IMR-90 (cell line): Measurements from ENCODE around the gene NEDD1. TPM values are rescaled to one million over a fixed set of nuclear protein-coding genes. Genes with fewer than 3 reads are reported as not detected.

Experiments
- ATAC-seq: fragments of 200-7000 bp; cut with Tn5 transposase; 2 replicates; pipeline ENCODE4 v1.9.1; 2020; ENCODE audit warnings: low read depth, mild to moderate bottlenecking, moderate library complexity
- BruUV-seq: library from RNA; stranded (reverse); fragments of 400-500 nt; replicated peaks from 2 replicates; lab custom pipeline; 2021; lab: Mats Ljungman, UMichigan
- CTCF ChIA-PET: fragments of 300-600 bp; formaldehyde crosslinking; extraction: SDS; loops from one replicate; lab custom pipeline; 2021; ENCODE audit warnings: antibody characterized with exemption; lab: Yijun Ruan, JAX
- POLR2A ChIA-PET: fragments of 300-600 bp; sonication (Branson Sonifier 250); formaldehyde crosslinking; loops from one replicate; lab custom pipeline; 2022; ENCODE audit warnings: antibody characterized with exemption; ENCODE audit not compliant: unreplicated experiment; lab: Charles Lee
- DNase-seq: peaks from one replicate; pipeline ENCODE4 v3.0.0; 2013
- H2AFZ ChIP-seq: replicated peaks from 2 replicates; pipeline ENCODE3; 2013; ENCODE audit warnings: low read length, mild to moderate bottlenecking; ENCODE audit not compliant: poor library complexity
- H2AK5ac ChIP-seq: 2 replicates; pipeline ENCODE4 v1.6.1; 2013; ENCODE audit warnings: low read depth, low read length, inconsistent platforms
- H2AK9ac ChIP-seq: replicated peaks from 2 replicates; pipeline ENCODE3; 2013; ENCODE audit warnings: mild to moderate bottlenecking, low read depth, low read length, moderate library complexity; ENCODE audit not compliant: poor library complexity
- H2BK120ac ChIP-seq: 2 replicates; pipeline ENCODE4 v1.6.1; 2013; ENCODE audit warnings: low read depth, low read length, inconsistent platforms
- H2BK15ac ChIP-seq: 3 replicates; pipeline ENCODE4 v1.6.1; 2013; ENCODE audit warnings: low read depth, low read length, inconsistent platforms
- H2BK20ac ChIP-seq: 2 replicates; pipeline ENCODE4 v1.6.1; 2013; ENCODE audit warnings: low read depth, mild to moderate bottlenecking, inconsistent platforms, low read length, moderate library complexity
- H2BK5ac ChIP-seq: 2 replicates; pipeline ENCODE4 v1.6.1; 2013; ENCODE audit warnings: mild to moderate bottlenecking, low read depth, low read length, inconsistent platforms; ENCODE audit not compliant: poor library complexity, severe bottlenecking
- H3K14ac ChIP-seq: replicated peaks from 2 replicates; pipeline ENCODE4 v1.6.1; 2013; ENCODE audit warnings: low read depth, low read length, inconsistent platforms
- H3K18ac ChIP-seq: 2 replicates; pipeline ENCODE4 v1.6.1; 2013; ENCODE audit warnings: low read depth, low read length, control low read depth
- H3K23ac ChIP-seq: 2 replicates; pipeline ENCODE4 v1.6.1; 2013; ENCODE audit warnings: low read depth, low read length, inconsistent platforms
- H3K27ac ChIP-seq: 2 replicates; pipeline ENCODE4 v1.5.1; 2013; ENCODE audit warnings: mild to moderate bottlenecking, control low read depth, low read length; ENCODE audit not compliant: insufficient read depth
- H3K27me3 ChIP-seq: 2 replicates; pipeline ENCODE4 v1.6.1; 2013; ENCODE audit warnings: low read length; ENCODE audit not compliant: control insufficient read depth, insufficient read depth
- H3K36me3 ChIP-seq: 2 replicates; pipeline ENCODE4 v1.6.1; 2013; ENCODE audit warnings: low read length, mixed read lengths; ENCODE audit not compliant: control insufficient read depth, insufficient read depth
- H3K4ac ChIP-seq: 2 replicates; pipeline ENCODE4 v1.6.1; 2013; ENCODE audit warnings: low read depth, low read length, inconsistent platforms
- H3K4me1 ChIP-seq: 2 replicates; pipeline ENCODE4 v1.6.1; 2013; ENCODE audit warnings: low read length, mixed read lengths; ENCODE audit not compliant: control insufficient read depth, insufficient read depth
- H3K4me2 ChIP-seq: 2 replicates; pipeline ENCODE4 v1.6.1; 2013; ENCODE audit warnings: low read depth, mild to moderate bottlenecking, control low read depth, low read length, moderate library complexity
- H3K4me3 ChIP-seq: 2 replicates; pipeline ENCODE4 v1.5.1; 2013; ENCODE audit warnings: low read depth, mild to moderate bottlenecking, control low read depth, low read length, moderate library complexity; ENCODE audit not compliant: insufficient read depth
- H3K56ac ChIP-seq: 2 replicates; pipeline ENCODE4 v1.6.1; 2013; ENCODE audit warnings: low read length, inconsistent platforms; ENCODE audit not compliant: insufficient read depth; ENCODE audit errors: extremely low read depth
- H3K79me1 ChIP-seq, 2 experiments: 2 replicates each; pipeline ENCODE4 v1.6.1; 2013; ENCODE audit warnings: low read length in 2 of 2, inconsistent platforms in 1 of 2, low read depth in 1 of 2
- H3K9ac ChIP-seq: 2 replicates; pipeline ENCODE4 v1.6.1; 2013; ENCODE audit warnings: low read depth, low read length, control low read depth
- H3K9me1 ChIP-seq: 2 replicates; pipeline ENCODE4 v1.6.1; 2013; ENCODE audit warnings: low read length, inconsistent platforms; ENCODE audit not compliant: insufficient read depth
- H3K9me3 ChIP-seq: 2 replicates; pipeline ENCODE4 v1.6.1; 2013; ENCODE audit warnings: low read length; ENCODE audit not compliant: control insufficient read depth, insufficient read depth
- H4K20me1 ChIP-seq: 2 replicates; pipeline ENCODE4 v1.6.1; 2013; ENCODE audit warnings: low read length, inconsistent platforms; ENCODE audit not compliant: insufficient read depth
- H4K5ac ChIP-seq: 2 replicates; pipeline ENCODE4 v1.6.1; 2013; ENCODE audit warnings: mild to moderate bottlenecking, low read depth, low read length, control low read depth
- H4K8ac ChIP-seq, 2 experiments: 2 replicates each; pipeline ENCODE4 v1.6.1; 2013; ENCODE audit warnings: low read depth in 2 of 2, low read length in 2 of 2, control low read depth in 1 of 2, inconsistent platforms in 1 of 2
- H4K91ac ChIP-seq: 2 replicates; pipeline ENCODE4 v1.6.1; 2013; ENCODE audit warnings: low read depth, low read length, inconsistent platforms; ENCODE audit not compliant: insufficient read depth
- CHD1 ChIP-seq: IDR thresholded peaks from 2 replicates; pipeline ENCODE4 v1.6.1; 2012; ENCODE audit warnings: low read depth, low read length, improper control_type of control experiment
- MAZ ChIP-seq: IDR thresholded peaks from 2 replicates; pipeline ENCODE4 v1.6.1; 2012; ENCODE audit warnings: low read depth, mild to moderate bottlenecking, low read length, improper control_type of control experiment, moderate library complexity, borderline replicate concordance
- SMC3 ChIP-seq: fragments of 150-350 bp; IDR thresholded peaks from 2 replicates; pipeline ENCODE4 v1.6.1; 2016; ENCODE audit warnings: low read depth, mild to moderate bottlenecking, antibody characterized with exemption, low read length, moderate library complexity
- dilution Hi-C: fragments of 300-500 bp; cut with HindIII; formaldehyde crosslinking; loops from one replicate; pipeline ENCODE4 v1.14.3; 2018; ENCODE audit warnings: low sequenced_read_pairs; ENCODE audit not compliant: unreplicated experiment
- in situ Hi-C: fragments of 300-500 bp; cut with MboI; formaldehyde crosslinking; loops from 3 replicates; pipeline ENCODE4 v1.14.3; 2019; ENCODE audit warnings: low sequenced_read_pairs, inconsistent platforms, mixed read lengths
- intact Hi-C: fragments of 100-400 bp; cut with micrococcal nuclease; formaldehyde crosslinking; loops from 2 replicates; pipeline ENCODE4 v1.10.0; 2022
- polyA plus RNA-seq, 3 experiments: library from polyadenylated mRNA; depleted of rRNA; stranded (reverse); fragments of >200 nt; gene quantifications; 2 replicates each; pipeline ENCODE4 v1.2.3, GENCODE V29; 2012; ENCODE audit warnings: low replicate concordance in 1 of 3
- total RNA-seq: library from RNA; depleted of rRNA; stranded (reverse); fragments of >200 nt; gene quantifications from 2 replicates; pipeline ENCODE4 v1.2.3, GENCODE V29; 2012

The NEDD1 gene
- total and polyA plus RNA-seq, 2 of the 4 experiments (the other 2 are of a cell fraction): 10.0 to 48.0 TPM

DNA sequence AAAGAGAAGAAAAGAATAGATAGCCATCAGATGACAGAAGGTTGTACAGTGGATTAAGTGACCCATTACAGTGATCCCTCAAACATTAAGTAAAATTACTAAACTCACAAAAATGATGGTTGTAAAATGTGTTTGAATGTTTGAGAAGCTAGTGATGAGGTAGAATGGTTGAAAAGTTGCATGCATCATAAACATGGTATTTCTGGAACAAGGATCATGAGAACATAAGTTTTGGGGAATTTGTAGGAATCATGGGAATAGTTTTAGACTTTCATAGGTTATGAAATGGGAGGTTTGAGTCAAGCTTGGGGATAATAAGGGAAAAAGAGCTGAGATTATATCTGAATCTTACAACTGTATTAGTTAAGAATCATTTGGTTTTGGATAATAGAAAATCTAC, 34.1 kb upstream of the NEDD1 start:
- Histone ChIP-seq H2BK120ac (no peak overlapping the region), H4K20me1 (no peaks in the 10 kb centered on the region), H2BK15ac (no peak overlapping the region), H3K14ac (no peak overlapping the region), H3K4me3 (no peak overlapping the region), H3K79me1 (no peaks in the 10 kb centered on the region), H4K8ac (no peak overlapping the region), H3K56ac (no peak overlapping the region), H3K4me2 (no peak overlapping the region), H3K23ac (no peak overlapping the region), H3K9me3 (no peaks in the 10 kb centered on the region), H3K9me1 (no peaks in the 10 kb centered on the region), H3K9ac (no peak overlapping the region), H2BK5ac (no peak overlapping the region), H2BK20ac (no peak overlapping the region), H3K18ac (no peak overlapping the region), H3K4me1 (no peaks in the 10 kb centered on the region), H3K27me3 (no peaks in the 10 kb centered on the region), H2AK9ac (no peak overlapping the region), H2AK5ac (no peak overlapping the region), H4K5ac (no peak overlapping the region), H3K4ac (no peak overlapping the region), H3K36me3 (no peaks in the 10 kb centered on the region), H4K91ac (no peak overlapping the region), H2AFZ (no peak overlapping the region), H3K27ac (no peak overlapping the region)
- DNase-seq (no peak), ATAC-seq (no peak)
- no TSS peak for BruUV-seq
- dilution Hi-C loops (no loop called here), in situ Hi-C loops (no loop called here), intact Hi-C loops (no loop called here)
- CTCF ChIA-PET: no interaction called here
- POLR2A ChIA-PET: no interaction called here
- TF ChIP-seq CHD1: no peak
- no peak for TF ChIP-seq SMC3
- no peak for TF ChIP-seq MAZ
